ENCODE results near the gene CIAPIN1. TPM values are rescaled to one million over a fixed set of nuclear protein-coding genes. Genes with fewer than 3 reads are reported as not detected.

CIAPIN1 gene
- total RNA-seq, 1 donor from 2014 or later, result 28.7 TPM

DNA sequence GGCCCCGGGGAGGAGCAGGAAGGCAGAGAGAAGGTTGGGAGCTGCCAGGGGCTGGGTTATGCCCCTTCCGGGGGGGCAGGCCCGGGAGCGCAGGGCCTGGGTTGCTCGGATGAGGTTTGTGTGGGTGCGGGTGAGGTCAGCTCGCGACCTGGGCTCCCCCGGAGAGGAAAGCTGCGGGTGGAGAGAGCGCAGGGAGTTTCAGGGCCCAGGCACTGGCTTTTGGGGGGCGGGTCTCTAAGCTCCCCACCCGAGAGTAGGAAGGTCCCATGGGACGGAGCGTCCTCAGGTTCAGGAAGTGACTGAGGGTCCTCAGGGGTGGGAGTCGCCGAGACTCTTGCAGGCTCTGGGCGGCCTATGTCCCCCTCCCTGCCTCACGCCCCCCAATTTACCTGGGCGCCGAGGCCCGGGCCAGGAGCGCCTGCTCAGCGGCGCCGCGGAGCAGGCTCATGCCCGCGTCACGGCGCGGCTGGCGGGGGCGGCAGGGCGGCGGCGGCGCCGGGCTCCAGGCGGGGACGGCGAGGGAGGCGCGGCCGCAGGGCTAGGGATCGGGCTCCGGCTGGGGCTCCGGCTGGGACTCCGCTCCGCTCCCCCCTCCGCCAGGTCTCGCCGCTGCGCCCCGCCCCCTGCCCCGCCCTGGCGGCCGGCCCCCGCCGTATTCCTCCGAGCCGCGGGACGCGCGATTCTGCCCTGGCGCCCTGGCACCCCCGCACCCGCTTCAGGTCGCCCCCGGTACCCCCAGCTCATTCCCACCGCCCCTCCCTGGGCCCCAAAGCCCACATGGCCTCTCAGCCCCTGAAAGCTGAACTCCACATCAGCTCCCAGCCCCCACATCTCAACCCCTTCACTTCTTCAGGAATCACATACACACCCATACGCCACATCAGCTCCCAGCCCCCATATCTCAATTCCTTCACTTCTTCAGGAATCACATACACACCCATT is 39.0 kb upstream of the CIAPIN1 start, which contains the start of gene DOK4:
Gene DOK4, minus strand, starts transcription at position 578 of the 942 bp plus-strand sequence. CDS start 6,986 bp downstream, outside the sequence.
- peak within 1 kb of the TSS; percentile 84 to 93 for H3K4me3 ChIP-seq
- H3K9me3 ChIP-seq, result no peaks in the 10 kb centered on the region
- TF ChIP-seq, protein P1, sequence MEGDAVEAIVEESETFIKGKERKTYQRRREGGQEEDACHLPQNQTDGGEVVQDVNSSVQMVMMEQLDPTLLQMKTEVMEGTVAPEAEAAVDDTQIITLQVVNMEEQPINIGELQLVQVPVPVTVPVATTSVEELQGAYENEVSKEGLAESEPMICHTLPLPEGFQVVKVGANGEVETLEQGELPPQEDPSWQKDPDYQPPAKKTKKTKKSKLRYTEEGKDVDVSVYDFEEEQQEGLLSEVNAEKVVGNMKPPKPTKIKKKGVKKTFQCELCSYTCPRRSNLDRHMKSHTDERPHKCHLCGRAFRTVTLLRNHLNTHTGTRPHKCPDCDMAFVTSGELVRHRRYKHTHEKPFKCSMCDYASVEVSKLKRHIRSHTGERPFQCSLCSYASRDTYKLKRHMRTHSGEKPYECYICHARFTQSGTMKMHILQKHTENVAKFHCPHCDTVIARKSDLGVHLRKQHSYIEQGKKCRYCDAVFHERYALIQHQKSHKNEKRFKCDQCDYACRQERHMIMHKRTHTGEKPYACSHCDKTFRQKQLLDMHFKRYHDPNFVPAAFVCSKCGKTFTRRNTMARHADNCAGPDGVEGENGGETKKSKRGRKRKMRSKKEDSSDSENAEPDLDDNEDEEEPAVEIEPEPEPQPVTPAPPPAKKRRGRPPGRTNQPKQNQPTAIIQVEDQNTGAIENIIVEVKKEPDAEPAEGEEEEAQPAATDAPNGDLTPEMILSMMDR (IDR thresholded peaks at IDR 0.05), result no peak
- DNase-seq (ENCODE audit: low spot score in 2 of 2), result peak in 1 of 2 donors; percentile 88
- H3K27me3 ChIP-seq, result no peaks in the 10 kb centered on the region
- no peaks in the 10 kb centered on the region for H3K36me3 ChIP-seq
- peaks cover 7 to 32% of the 10 kb centered on the region in 2 donors for H3K4me1 ChIP-seq
- peak within 1 kb of the TSS; percentile 91 to 94 for H3K27ac ChIP-seq
- intact Hi-C loops (cut with DNase I), result loop anchor here (1.0 to 2.0 kb wide), 2 partner anchors 39 to 50 kb away; partner anchors contain the start of genes CCDC102A, CIAPIN1 and COQ9

DNA sequence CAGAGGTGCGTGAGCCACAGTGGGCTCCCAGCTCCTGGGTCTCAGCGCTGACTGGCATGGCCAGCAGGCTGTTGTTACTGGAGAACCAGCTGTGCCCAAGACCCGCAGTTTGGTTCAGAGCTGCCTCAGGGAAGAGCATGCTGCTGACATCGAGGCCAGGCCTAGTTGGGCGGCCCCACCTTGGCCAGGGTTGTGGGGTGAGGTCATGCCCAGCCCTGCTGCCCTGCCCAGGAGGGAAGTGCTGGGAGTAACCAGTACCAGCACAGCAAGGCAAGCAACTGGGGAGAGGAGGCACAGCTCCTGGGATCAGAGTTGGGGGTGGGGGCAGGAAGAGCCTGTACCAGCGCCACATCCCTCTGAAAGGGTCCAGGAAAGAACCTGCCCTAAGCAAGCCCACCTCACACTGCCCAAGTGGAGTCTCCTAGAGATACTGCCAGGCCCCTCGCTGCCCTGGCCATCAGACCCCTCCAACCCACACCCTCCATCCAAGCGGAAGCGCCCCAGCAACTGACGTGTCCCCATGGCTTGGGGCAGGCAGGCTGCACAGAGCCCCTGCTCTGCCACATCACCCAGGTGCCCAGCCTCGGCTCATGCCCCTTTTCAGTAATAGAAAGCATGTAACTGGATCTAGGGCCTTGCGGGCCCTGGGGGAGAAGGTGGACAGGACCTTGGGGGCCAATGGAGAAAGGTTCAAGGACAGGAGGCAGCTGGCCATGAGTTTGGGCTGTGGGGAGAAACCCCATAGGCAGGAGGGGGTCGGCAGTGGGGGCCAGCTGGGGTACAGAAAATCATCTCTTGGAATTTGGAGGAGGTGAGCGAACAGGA is 38.1 kb upstream of the CIAPIN1 start:
- Histone ChIP-seq H3K27ac (peak overlapping the region; percentile 91 to 94), H3K4me1 (peaks cover 12 to 39% of the 10 kb centered on the region in 2 donors), H3K4me3 (peak overlapping the region; percentile 84 to 93), H3K27me3 (no peaks in the 10 kb centered on the region), H3K36me3 (no peaks in the 10 kb centered on the region), H3K9me3 (no peaks in the 10 kb centered on the region)
- TF ChIP-seq, protein P1 (IDR thresholded peaks at IDR 0.05), result no peak
- intact Hi-C loops (cut with DNase I), result no loop called here
- no peak for DNase-seq (ENCODE audit: low spot score in 2 of 2)

GRCh38 chr16:57484515-57485005 is 37.4 kb upstream of the CIAPIN1 start:
- Histone ChIP-seq H3K36me3 (no peaks in the 10 kb centered on the region), H3K9me3 (no peaks in the 10 kb centered on the region), H3K27ac (peak overlapping the region; percentile 91 to 94), H3K4me3 (peak overlapping the region in 1 of 2 donors; percentile 93), H3K27me3 (no peaks in the 10 kb centered on the region), H3K4me1 (peaks cover 16 to 45% of the 10 kb centered on the region in 2 donors)
- intact Hi-C loops (cut with DNase I), result no loop called here
- DNase-seq (ENCODE audit: low spot score in 2 of 2), result no peak
- TF ChIP-seq, protein P1 (IDR thresholded peaks at IDR 0.05), result no peak

- intact Hi-C loops (cut with DNase I), result no loop called here
- no peaks in the 10 kb centered on the region for H3K27me3 ChIP-seq
- H3K27ac ChIP-seq, result peak overlapping the region; percentile 91 to 94
- no peaks in the 10 kb centered on the region for H3K9me3 ChIP-seq
- TF ChIP-seq, protein P1 (IDR thresholded peaks at IDR 0.05), result no peak
- H3K4me1 ChIP-seq, result peaks cover 16 to 48% of the 10 kb centered on the region in 2 donors
- no peak overlapping the region for H3K4me3 ChIP-seq
- no peak for DNase-seq (ENCODE audit: low spot score in 2 of 2)
- no peaks in the 10 kb centered on the region for H3K36me3 ChIP-seq
Observed at GRCh38 chr16:57483725-57484514, 36.7 kb upstream of the CIAPIN1 start.
